MCF 10A (cell line): ENCODE data around the gene ALDH1B1. TPM values are rescaled to one million over a fixed set of nuclear protein-coding genes. Genes with fewer than 3 reads are reported as not detected.

Source experiments
- BruUV-seq: library from RNA; stranded (reverse); fragments of 400-500 nt; replicated peaks from 2 replicates; lab custom pipeline; 2021; lab: Mats Ljungman, UMichigan
- CTCF ChIA-PET: fragments of 300-600 bp; sonication (Branson Sonifier 250); formaldehyde crosslinking; extraction: SDS; loops from one replicate; lab custom pipeline; 2021; ENCODE audit warnings: antibody characterized with exemption, inconsistent platforms; lab: Yijun Ruan, JAX
- POLR2A ChIA-PET: fragments of 300-600, 350-650 bp; sonication (Branson Sonifier 250); formaldehyde crosslinking; extraction: SDS; loops from one replicate; lab custom pipeline; 2020; ENCODE audit warnings: antibody characterized with exemption, inconsistent platforms; lab: Yijun Ruan, JAX
- DNase-seq: peaks from one replicate; pipeline ENCODE4 v3.0.0-alpha.2; 2018; ENCODE audit not compliant: unreplicated experiment
- H3K27ac Mint-ChIP-seq: one replicate; pipeline ENCODE4 v1.8.0; 2022; ENCODE audit warnings: mild to moderate bottlenecking, low read depth, mixed read lengths; ENCODE audit not compliant: unreplicated experiment
- H3K27me3 Mint-ChIP-seq: one replicate; pipeline ENCODE4 v1.8.0; 2022; ENCODE audit warnings: mixed read lengths; ENCODE audit not compliant: insufficient read depth, unreplicated experiment
- H3K36me3 Mint-ChIP-seq: one replicate; pipeline ENCODE4 v1.8.0; 2022; ENCODE audit warnings: mild to moderate bottlenecking, moderate library complexity, mixed read lengths; ENCODE audit not compliant: insufficient read depth, unreplicated experiment
- H3K4me1 Mint-ChIP-seq: one replicate; pipeline ENCODE4 v1.8.0; 2022; ENCODE audit warnings: mixed read lengths; ENCODE audit not compliant: insufficient read depth, unreplicated experiment
- H3K4me3 Mint-ChIP-seq: one replicate; pipeline ENCODE4 v1.8.0; 2022; ENCODE audit warnings: mild to moderate bottlenecking, moderate library complexity, mixed read lengths; ENCODE audit not compliant: unreplicated experiment
- H3K9me3 Mint-ChIP-seq: one replicate; pipeline ENCODE4 v1.8.0; 2022; ENCODE audit warnings: mixed read lengths; ENCODE audit not compliant: unreplicated experiment
- CTCF ChIP-seq: fragments of 200-600 bp; IDR thresholded peaks from one replicate; pipeline ENCODE4 v1.8.0; 2022; ENCODE audit warnings: antibody characterized with exemption, mild to moderate bottlenecking; ENCODE audit not compliant: unreplicated experiment
- intact Hi-C: fragments of 100-400 bp; cut with micrococcal nuclease; formaldehyde crosslinking; loops from 2 replicates; pipeline ENCODE4 v1.14.1; 2022
- total RNA-seq: library from RNA; stranded (reverse); gene quantifications from 2 replicates; pipeline ENCODE4 v1.2.3, GENCODE V29; 2022

Gene ALDH1B1
- total RNA-seq, 1 experiment from 2014 or later: 26.2 TPM

- Mint-ChIP-seq H3K36me3 (no peaks in the 10 kb centered on the region), H3K4me3 (no peak overlapping the region), H3K4me1 (no peaks in the 10 kb centered on the region), H3K9me3 (no peaks in the 10 kb centered on the region), H3K27ac (no peak overlapping the region), H3K27me3 (peaks cover 38% of the 10 kb centered on the region)
- no peak for TF ChIP-seq CTCF
- CTCF ChIA-PET: interaction anchor here (0.6 kb wide), 1 partner anchor 9 kb away, joined by 3 read pairs; no protein-coding TSS in a partner anchor
- no TSS peak for BruUV-seq
- intact Hi-C loops: no loop called here
- no peak for DNase-seq
- POLR2A ChIA-PET: no interaction called here
These were observed 30.9 kb downstream of the ALDH1B1 start for GRCh38 chr9:38423273-38423972.

- intact Hi-C loops: no loop called here
- Mint-ChIP-seq H3K9me3 (no peaks in the 10 kb centered on the region), H3K27ac (no peak within 1 kb of the TSS), H3K4me1 (no peaks in the 10 kb centered on the region), H3K4me3 (no peak within 1 kb of the TSS), H3K27me3 (peaks cover 38% of the 10 kb centered on the region), H3K36me3 (no peaks in the 10 kb centered on the region)
- ChIA-PET POLR2A (no interaction called here), CTCF (interaction anchor here (0.6 kb wide), 1 partner anchor 944 kb away, joined by 4 read pairs; no protein-coding TSS in a partner anchor)
- no peak for TF ChIP-seq CTCF
- DNase-seq: no peak
- BruUV-seq: no TSS peak
These were observed 31.7 kb downstream of the ALDH1B1 start, which contains the start of gene IGFBPL1 for GRCh38 chr9:38423973-38424843. IGFBPL1 (minus strand) TSS chr9:38424454; CDS start chr9:38424424, 30 bp downstream.

GRCh38 chr9:38424918-38425317 lies 32.4 kb downstream of the ALDH1B1 start:
- no peak for TF ChIP-seq CTCF
- intact Hi-C loops: no loop called here
- DNase-seq: no peak
- Mint-ChIP-seq H3K36me3 (no peaks in the 10 kb centered on the region), H3K4me3 (no peak overlapping the region), H3K4me1 (no peaks in the 10 kb centered on the region), H3K27ac (no peak overlapping the region), H3K27me3 (peaks cover 38% of the 10 kb centered on the region), H3K9me3 (no peaks in the 10 kb centered on the region)
- CTCF ChIA-PET: interaction anchor here (0.6 kb wide), 1 partner anchor 945 kb away, joined by 4 read pairs; no protein-coding TSS in a partner anchor
- no TSS peak for BruUV-seq
- POLR2A ChIA-PET: no interaction called here

- Mint-ChIP-seq H3K36me3 (no peaks in the 10 kb centered on the region), H3K27ac (no peak overlapping the region), H3K4me1 (no peaks in the 10 kb centered on the region), H3K9me3 (no peaks in the 10 kb centered on the region), H3K27me3 (peaks cover 38% of the 10 kb centered on the region), H3K4me3 (no peak overlapping the region)
- POLR2A ChIA-PET: interaction anchor here (1.3 kb wide), 1 partner anchor 17 kb away, joined by 3 read pairs; no protein-coding TSS in a partner anchor
- no peak for DNase-seq
- CTCF ChIA-PET: interaction anchor here (0.9 kb wide), 1 partner anchor 27 kb away, joined by 4 read pairs; no protein-coding TSS in a partner anchor
- no peak for TF ChIP-seq CTCF
- BruUV-seq: no TSS peak
- intact Hi-C loops: no loop called here
These were observed 35.6 kb downstream of the ALDH1B1 start for GRCh38 chr9:38428062-38428461.
